Activated CD8-positive, alpha-beta memory T cell treated with anti-CD3 and anti-CD28 coated beads for 48 hours (primary cell): ENCODE data around the gene FILIP1L.
A peak's percentile ranks its signal among the peaks of the same experiment; 100 is the strongest.
"Not testable (repeated sequence)": the region's sequence is repeated elsewhere in the genome, so short reads cannot be mapped to it uniquely, and the experiment has no call there.

Experiments
- DNase-seq, 3 experiments: peaks; one replicate each; pipeline ENCODE4 v3.0.0-alpha.2; 2020; ENCODE audit warnings: low read depth in 2 of 3, low spot score in 2 of 3

FILIP1L gene

DNA sequence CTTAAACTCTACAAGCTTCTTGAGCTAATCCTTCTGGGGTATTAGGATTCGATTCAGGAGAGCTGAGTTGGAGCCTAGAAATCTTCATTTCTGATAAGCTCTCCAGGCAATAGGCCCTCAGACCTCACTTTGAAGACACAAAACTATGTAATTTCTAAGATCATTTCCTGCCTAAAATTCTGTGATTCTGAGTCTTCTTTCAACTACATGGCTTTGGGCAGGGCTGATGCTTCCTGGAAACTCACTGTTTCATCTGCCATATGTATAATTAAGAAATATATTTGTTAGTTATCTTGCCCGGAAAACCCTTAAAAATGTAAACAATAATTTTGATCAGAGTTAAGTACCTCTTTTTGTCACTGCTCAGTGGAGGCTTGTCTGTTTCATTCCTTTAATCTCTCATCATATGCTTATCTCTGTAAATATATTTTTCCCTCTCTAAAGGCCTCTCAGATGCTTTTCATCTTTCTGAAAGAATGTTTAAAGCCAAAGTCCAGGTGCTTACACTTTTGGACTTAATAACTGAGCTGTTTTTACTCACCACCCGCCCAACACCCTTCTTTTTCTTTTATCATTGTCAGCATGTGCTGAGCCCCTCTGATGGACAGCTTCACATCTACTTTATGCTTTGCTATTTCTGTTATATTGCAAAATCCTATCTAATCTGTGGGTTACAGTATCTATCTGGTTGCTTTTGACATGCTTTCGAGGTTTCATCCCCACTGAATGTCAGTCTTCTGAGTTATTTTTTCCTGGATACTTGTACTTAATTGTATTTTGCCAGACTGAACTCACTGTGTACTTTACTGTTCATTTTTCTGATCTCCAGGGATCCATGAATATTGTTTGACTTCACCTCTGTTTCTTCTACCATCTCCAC, 38.2 kb downstream of the FILIP1L start:
- no peak for DNase-seq

DNA sequence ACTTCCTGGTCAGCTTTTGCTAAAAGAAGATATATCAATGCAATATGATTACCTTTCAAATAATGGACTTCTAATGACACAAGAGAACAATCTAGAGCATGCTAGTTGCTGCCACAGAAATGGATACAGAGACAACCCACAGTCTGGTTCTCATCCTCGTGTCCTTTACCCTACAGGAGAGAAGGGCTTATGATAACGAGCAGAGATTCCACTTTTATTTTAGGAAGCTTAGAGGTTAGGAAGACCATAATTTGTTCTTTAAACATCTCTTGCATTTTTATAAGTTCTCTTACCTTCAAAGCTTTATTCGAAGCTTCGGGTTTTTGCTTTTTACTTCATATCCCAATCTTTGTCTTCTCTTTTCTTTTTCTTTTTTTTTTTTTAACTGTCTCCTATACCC, 39.1 kb downstream of the FILIP1L start:
- DNase-seq = no peak

DNA sequence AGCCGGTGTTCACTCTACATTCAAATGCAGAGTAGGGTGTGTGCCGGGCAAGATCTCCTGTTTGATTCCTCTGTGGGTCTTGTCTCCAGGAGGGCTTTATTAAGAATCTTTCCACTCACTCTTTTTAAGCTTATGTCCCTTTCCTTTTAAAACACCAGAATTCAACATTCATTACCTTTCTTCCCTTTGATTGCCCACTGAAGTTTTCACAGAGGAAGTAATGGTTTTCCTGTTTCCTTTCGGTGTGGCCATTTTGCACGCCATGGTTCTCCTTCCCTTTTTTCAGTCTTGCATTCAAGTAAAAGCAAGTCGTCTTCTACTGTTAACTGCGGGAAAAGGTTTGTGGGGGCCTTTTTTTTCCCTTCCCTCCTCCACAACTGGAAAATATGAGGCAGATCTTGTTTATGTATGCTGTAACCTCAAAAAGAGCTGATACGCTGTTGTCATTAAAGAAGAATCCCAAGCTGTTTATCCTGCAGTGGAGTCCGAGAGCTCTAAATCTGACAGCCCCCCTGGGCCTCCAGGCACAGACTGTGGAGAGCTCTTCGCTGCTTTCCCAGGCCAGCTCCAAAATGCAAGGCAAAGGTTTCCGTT, 40.5 kb downstream of the FILIP1L start:
- DNase-seq = no peak

DNA sequence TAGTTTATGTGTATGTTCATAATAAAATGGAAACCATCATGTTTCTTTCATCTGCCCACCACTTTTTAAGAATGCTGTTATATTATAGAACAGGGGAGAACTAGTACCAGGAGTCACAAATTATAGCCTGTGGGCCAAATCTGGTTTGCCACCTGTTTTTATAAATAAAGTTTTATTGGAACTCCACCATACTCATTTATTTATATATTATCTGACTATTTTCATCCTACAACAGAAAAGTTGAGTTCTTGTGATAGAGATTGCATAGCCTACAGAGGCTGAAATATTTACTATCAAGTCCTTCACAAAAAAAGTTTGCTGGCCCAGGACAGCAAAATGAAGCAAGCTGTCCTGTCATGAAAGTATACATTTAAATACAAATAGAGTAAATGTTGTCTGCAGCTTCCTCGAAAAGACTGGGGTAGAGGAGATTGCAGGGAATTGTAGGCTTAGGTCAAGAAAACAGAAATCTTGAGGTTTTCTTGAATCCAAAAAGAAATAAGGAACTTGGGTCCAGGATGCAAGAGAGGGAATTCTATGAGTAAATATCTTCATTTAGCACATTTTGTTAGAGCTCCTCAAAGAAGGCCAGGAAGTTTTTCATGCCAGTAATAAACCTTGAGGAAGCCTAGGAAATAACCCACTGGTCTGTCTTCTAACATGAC, 41.1 kb downstream of the FILIP1L start:
- no peak for DNase-seq

DNA sequence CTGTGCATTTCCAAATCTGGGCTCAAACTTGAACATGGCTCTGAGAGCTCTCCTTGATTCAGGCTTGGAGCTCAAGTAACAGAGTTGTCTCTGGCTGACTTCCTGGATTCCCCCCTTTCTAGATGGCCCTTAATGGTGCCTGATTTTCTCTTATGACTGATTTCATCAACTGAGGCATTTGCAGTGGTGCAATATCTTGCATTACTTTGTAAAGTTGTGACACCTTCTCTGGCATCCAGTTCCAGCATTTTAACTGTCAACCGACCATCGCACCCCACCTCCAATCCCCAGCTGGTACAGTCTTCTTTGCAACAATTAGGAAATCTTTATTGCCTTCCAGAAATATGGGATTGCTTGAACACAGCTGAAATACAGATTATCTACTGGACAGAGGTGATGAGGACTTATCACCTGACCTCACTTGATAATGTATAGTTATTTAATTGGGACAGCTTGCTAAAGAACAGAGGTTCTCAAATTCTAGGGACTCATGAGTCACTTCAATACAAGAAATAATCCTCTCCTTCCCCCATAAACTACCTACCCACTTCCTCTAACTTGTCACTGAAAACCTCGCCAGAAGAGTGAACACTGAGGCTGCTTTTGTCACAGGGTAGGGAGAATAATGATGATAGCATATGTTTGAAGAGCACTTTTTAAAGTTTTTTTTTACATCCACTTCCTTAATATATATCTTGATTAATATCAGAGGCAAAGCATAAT, 41.8 kb downstream of the FILIP1L start:
- DNase-seq = no peak

DNA sequence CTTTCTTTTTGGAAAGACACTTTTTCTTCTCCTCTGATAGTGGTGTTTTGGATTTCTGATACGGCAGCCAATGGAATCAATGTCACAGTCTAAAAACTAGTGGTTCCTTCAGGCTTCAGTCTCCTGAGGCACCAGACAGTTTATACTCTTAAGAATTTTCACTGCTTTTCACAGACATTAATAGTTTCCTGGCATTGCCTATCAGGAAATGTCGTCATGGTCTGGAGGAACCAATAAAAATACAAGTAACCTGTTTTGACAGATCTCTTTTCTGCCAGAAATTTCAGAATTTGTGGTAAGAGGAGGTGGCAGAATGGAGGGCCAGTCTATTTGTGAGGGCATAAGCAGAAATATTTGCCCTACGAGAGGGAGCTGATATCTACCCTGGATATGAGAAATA, 44.8 kb downstream of the FILIP1L start:
- DNase-seq = no peak

DNA sequence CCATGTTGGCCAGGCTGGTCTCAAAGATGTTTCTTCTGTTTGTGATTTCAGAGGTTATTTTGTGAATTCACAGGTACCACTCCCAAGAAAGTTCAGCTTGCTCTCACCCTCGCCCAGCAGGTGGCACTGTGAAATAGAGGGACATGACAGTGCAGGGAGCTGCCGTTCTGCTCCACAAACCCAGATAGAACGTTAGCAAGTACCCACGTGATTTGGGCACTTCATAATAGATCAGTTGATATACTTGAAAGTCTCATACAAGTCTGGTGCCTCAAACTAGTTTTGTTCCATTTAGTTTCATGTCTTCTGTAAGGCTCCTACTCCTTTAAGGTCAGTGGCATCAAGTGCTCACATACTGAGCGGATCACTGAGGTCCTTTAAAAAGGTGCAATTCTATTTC, 45.5 kb downstream of the FILIP1L start:
- DNase-seq = peak; percentile 48 to 61 (median 58)

DNA sequence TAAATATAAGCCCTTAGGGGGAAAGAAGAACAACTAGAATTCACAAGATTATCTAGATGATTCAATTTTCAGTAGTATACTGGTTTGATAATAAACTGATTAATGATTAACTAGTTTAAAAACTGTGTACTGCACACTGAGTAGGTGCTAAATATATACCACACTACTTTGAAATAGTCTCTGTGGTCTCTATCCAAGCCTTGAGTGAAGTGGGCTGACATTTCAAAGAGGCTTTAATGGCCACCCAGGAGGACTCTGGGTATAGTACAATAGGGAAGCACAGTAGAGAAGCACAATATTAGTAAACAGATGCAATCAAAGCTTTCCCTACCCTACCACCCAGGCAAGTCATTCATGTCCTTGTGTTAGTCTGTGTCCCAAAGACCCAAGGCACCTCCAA, 46.7 kb downstream of the FILIP1L start:
- no peak for DNase-seq

DNA sequence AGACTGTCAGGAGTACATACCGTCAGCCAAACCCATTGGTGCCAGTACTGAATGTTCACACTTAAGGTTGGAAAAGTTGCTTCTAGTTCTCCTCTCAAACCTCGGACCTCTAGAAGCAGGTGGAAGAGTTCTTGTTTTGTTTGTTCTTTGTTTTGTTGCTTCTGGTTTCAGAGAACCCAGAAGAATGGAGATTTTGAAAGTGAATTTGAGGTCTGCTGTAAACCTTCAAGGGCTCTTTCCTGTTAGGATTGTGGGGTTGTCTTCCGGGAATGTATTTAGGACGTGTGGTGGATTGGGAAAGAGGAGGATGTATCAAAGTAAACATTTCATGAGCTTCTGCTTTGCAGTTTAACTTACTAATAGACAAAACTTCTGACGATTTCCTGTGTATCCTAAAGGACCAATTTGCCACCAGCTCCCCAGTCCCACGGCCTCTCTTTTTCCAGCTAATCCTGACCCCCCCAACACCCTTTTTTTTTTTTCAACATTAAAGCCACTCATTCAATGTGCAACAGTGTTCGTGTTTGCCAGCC, 50.3 kb downstream of the FILIP1L start:
- no peak for DNase-seq

DNA sequence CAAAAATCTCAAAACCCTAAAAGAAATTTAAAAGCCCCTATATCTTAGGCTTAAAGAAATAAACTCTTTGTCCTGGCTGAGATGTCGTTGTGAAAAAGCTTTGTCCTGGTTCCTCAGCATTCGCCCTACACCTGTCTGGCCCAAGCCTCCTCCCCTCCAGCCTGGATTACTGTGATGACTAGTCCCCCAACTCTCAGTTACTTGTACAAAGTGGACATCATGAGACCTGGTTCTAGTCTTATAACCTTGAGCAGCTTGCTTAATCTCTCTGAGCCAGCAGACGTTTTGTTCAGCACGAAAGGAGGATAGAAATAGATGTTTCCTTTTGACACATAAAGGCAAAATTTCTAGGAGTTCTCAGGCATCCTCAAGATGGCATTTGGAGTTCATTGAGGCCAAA, 51.6 kb downstream of the FILIP1L start:
- no peak for DNase-seq

DNA sequence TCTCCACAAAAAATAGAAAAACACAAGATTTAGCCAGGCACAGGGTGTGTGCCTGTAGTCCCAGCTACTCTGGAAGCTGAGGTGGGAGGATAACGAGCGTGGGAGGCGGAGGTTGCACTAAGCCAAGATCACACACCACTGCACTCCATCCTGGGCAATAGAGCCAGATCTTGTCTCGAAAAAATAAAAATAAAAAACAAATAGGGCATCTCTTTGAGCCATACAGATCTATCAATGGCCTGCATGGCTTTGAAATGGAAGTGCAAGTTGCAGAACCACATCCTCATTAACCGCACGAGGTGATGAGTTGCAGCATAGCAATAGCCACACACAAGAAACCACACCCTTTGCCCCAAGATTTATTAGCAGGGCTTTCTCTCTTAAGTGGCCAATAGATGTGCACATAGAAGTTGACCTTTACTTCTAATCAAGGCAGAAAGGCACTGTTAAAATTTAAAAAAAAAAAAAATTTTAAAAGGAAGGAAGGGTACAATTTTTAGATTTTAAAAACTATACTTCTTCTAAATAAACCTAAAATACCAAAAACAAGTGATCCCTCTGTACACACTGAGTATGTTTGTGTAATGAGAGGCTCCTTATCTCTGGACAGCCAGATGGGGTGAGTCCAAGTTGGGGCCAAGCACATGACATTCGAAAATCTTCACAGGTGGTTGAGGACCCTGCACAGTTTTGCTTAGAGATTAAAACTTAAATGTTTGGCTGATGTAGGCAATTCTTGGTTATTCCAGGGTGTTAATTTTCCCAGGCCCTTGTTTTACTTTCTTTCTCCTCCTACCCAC, 53.4 kb downstream of the FILIP1L start:
- DNase-seq = no peak

DNA sequence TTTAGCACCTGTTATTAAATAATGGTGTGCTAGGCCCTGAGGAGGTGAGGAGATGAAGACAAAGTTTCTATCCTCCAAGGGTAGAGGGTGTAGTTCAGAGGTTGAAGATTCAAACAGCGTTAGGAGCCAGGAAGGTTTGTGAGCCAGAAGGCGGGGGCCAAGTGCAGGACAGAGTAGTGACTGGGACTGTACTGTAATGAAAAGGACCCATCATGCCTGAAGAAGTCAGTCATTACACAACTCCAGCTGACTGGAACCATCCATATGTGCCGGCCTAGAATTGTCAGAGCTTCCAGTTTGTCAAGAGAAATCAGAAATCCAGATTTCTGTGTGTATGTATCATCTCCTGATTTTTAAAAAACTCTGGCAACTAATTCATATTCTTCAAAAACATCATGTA, 54.8 kb downstream of the FILIP1L start:
- no peak for DNase-seq

DNA sequence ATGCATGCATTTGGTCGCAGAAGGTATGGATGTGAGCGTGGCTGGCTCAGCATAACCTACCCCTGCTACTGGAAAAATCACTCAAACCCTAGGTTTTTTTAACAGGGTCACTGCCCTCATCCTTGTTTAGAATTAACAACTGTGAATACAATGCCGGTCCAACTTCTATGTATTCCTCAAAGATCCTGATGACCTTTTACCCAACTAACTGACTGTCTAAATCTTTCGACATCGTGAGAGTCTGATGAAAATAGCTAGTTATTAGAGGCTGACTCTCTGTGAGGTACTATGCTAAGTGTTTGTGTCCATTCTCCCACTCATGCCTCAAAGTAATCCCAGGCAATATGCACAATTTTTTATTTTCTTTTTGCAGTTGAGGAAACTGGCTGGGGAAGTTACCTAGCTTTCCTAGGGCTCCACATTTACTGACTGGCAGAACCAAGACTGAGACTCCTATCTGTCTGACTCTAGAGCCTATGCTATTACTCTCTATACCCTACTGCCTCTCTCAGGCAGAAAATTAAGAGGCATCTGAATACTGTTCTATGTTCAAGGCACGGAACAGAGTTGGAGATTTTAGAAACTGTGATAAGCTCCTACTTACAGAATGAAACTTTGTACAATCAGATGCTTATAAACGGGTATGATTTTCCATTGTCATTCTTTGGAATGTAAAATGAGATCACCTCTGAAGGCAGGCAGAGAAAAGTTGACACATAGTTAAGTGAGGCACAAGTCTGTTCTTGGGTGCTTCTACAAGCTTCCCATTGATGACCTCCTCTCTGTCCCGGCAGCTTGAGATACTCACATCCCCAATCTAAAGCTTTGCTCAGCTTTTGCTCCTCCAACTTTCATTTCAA, 56.4 kb downstream of the FILIP1L start:
- no peak for DNase-seq

DNA sequence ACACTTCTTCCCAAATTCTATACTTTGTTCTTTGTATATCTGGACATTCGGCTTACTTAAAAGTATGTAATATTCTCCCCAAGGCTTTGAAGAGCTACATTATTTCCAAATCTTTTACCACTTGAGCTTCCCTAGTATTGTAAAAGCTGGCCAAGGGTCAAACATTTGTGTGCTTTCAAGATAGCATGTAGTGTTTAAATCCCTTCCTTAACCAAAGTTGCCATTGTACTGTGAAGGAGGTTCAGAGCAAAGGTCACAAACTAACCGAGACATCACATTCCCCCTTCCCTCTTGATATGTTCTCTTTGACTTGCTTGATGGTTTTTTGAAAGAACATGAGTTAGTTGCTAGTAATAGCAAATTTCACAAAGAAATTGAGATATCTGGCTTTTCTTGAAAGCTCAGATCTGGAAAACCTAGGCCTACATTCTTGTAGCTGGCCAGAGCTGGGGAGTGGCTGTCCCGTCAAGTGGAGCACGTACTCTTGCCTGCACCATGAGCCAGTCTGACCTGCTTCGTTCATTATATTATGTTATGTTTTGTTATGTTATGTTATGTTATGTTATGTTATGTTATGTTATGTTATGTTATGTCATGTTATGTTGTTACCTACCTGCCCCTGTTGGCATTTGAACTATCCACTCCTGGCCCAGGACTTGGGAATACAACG, 60.2 kb downstream of the FILIP1L start:
- DNase-seq = no peak

DNA sequence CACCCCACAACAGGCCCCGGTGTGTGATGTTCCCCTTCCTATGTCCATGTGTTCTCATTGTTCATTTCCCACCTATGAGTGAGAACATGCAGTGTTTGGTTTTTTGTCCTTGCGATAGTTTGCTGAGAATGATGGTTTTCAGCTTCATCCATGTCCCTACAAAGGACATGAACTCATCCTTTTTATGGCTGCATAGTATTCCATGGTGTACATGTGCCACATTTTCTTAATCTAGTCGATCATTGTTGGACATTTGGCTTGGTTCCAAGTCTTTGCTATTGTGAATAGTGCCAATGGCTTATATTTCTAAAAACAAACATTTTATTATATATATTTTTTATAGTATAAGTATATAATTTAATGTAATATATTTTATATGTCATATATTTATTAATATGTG, 62.8 kb downstream of the FILIP1L start:
- not testable (repeated sequence) for DNase-seq

DNA sequence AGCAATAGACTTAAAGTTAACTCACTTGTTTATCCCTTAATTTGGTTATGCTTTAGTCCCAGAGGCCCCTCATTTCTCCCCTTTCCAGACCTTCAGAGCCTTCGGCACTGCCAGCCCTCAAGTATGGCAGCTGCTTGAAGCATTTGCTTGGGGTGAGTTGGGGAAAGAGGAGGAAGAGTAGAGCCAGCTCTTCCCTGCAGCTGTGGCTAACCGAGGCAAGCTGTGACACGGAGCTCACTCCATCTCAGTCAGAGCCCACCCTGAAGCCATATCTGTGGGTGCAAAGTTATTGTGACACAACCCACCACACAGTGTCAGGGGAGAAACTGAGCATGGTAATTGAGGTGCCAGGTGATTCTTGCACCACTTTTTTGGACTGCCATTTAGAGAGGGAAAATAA, 66.1 kb downstream of the FILIP1L start:
- DNase-seq = no peak

DNA sequence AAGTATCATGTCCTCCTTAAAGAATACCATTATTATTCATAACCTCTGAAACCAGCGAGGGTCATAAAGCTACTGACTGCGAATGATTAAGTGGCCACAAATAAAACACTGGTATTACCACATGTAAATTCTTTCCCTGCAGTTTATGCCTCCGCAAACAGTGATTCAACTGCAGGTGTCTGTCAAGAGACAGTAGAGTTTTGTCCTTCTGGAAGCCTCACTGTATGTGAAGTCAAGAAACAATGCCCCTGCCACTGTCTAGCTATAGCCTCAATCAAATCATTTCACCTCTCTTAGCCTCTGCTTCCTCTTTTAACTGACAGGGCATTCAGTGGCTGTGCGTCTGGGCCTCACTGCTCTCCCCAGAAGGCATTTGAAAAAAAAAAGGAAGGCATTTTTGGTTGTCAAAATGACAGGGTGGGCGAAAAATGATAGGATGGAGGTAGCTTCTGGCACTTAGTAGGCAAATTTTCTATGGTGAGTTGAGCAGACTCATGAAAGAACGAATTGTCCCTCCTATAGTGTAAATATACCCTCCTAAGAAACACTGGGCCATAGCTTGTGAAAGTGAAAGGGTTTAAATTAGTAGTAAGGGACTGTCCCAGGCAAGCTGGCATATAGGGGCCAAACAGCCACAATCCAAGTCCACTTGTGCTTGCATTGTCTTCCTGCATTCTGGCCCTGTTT, 66.7 kb downstream of the FILIP1L start:
- no peak for DNase-seq

DNA sequence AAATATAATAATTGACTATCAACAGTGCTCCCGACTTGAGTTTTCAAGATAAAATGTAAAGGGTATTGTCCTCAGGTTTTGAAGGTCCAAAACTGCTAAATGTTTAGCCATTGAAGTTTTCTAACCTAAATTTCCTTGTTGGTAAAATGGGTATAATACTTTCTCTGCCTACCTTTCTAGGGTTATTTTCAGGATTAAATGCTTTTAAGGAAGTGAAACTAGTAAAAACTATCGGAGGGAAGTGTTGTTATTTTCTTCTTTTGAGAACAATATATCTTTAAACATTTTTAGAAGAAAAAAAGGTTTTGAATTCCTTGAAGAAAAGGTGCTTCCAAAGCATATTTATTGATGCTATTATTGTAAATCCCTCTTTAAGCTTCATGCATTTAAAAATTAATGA, 67.3 kb downstream of the FILIP1L start:
- no peak for DNase-seq
